G401.6 (cell line): Measurements from ENCODE around the gene DLX3.

Experiments
- FAIRE-seq: peaks from 2 replicates; lab custom pipeline; 2012; peaks lifted over from hg19 to GRCh38; lab: Jason Lieb, UNC

The DLX3 gene

GRCh38 chr17:49992191-49992932, 2.7 kb downstream of the DLX3 start:
- FAIRE-seq, result no peak

GRCh38 chr17:49991409-49991808, 3.6 kb downstream of the DLX3 start:
- FAIRE-seq, result no peak

GRCh38 chr17:49990921-49991320, 4.1 kb downstream of the DLX3 start:
- FAIRE-seq, result no peak

- FAIRE-seq, result no peak
Observed at GRCh38 chr17:49990331-49990730, 4.7 kb downstream of the DLX3 start.

- no peak for FAIRE-seq
Observed at GRCh38 chr17:49989518-49989880, 5.5 kb downstream of the DLX3 start.

- peak; percentile 27 for FAIRE-seq
Observed at GRCh38 chr17:49987681-49988441, 7.2 kb downstream of the DLX3 start.

GRCh38 chr17:49987290-49987585, 7.8 kb downstream of the DLX3 start:
- no peak for FAIRE-seq

- FAIRE-seq, result peak; percentile 85
Observed at GRCh38 chr17:49986396-49987289, 8.4 kb downstream of the DLX3 start.

- FAIRE-seq, result no peak
Observed at GRCh38 chr17:49985310-49985990, 9.6 kb downstream of the DLX3 start.

- FAIRE-seq, result no peak
Observed at GRCh38 chr17:49984776-49985175, 10.2 kb downstream of the DLX3 start.

GRCh38 chr17:49984283-49984682, 10.7 kb downstream of the DLX3 start:
- no peak for FAIRE-seq

- peak; percentile 97 for FAIRE-seq
Observed at GRCh38 chr17:49980703-49981197, 14.3 kb downstream of the DLX3 start.

- no peak for FAIRE-seq
Observed at GRCh38 chr17:49979748-49980479, 15.1 kb downstream of the DLX3 start.

GRCh38 chr17:49978501-49978900, 16.5 kb downstream of the DLX3 start:
- FAIRE-seq, result no peak

GRCh38 chr17:49977463-49978389, 17.3 kb downstream of the DLX3 start:
- FAIRE-seq, result peak; percentile 71

GRCh38 chr17:49976828-49977202, 18.2 kb downstream of the DLX3 start:
- FAIRE-seq, result peak; percentile 88

GRCh38 chr17:49976163-49976827, 18.7 kb downstream of the DLX3 start:
- FAIRE-seq, result peak; percentile 97

- FAIRE-seq, result no peak
Observed at GRCh38 chr17:49975531-49975930, 19.5 kb downstream of the DLX3 start.

GRCh38 chr17:49973271-49973615, 21.8 kb downstream of the DLX3 start:
- FAIRE-seq, result no peak
